Activated CD4-positive, alpha-beta T cell treated with anti-CD3 and anti-CD28 coated beads, Interleukin-2, amount 10 ng/mL, durations not matched to agents 7 days and 5 days (primary cell): ENCODE measurements around the gene ATF7IP. TPM values are rescaled to one million over a fixed set of nuclear protein-coding genes. Genes with fewer than 3 reads are reported as not detected.
"Not testable (repeated sequence)": the region's sequence is repeated elsewhere in the genome, so short reads cannot be mapped to it uniquely, and the experiment has no call there.

Experiments used
- CTCF ChIA-PET: fragments of 350-600 bp; sonication (Branson Sonifier 250); formaldehyde crosslinking; loops from one replicate; lab custom pipeline; 2021; ENCODE audit warnings: antibody characterized with exemption; lab: Charles Lee
- POLR2A ChIA-PET: fragments of 350-600 bp; sonication (Branson Sonifier 250); formaldehyde crosslinking; loops from one replicate; lab custom pipeline; 2021; ENCODE audit warnings: antibody characterized with exemption; lab: Charles Lee
- DNase-seq: peaks from one replicate; pipeline ENCODE4 v3.0.0-alpha.2; 2020
- H3K27ac Mint-ChIP-seq: one replicate; pipeline ENCODE4 v1.8.0; 2021; ENCODE audit warnings: mild to moderate bottlenecking, moderate library complexity, mixed read lengths
- H3K27me3 Mint-ChIP-seq: one replicate; pipeline ENCODE4 v1.8.0; 2021; ENCODE audit warnings: mixed read lengths
- H3K36me3 Mint-ChIP-seq: one replicate; pipeline ENCODE4 v1.8.0; 2021; ENCODE audit warnings: low read depth, mixed read lengths
- H3K4me1 Mint-ChIP-seq: one replicate; pipeline ENCODE4 v1.8.0; 2021; ENCODE audit warnings: mixed read lengths
- H3K4me3 Mint-ChIP-seq: one replicate; pipeline ENCODE4 v1.8.0; 2021; ENCODE audit warnings: mild to moderate bottlenecking, moderate library complexity, mixed read lengths
- H3K9me3 Mint-ChIP-seq: one replicate; pipeline ENCODE4 v1.8.0; 2021; ENCODE audit warnings: mixed read lengths
- total RNA-seq, 2 experiments: library from RNA; stranded (reverse); gene quantifications; one replicate each; pipeline ENCODE4 v1.2.3, GENCODE V29; 2021

Gene ATF7IP
- total RNA-seq, 2 experiments from 2014 or later, result 96.7 to 108 TPM

- not testable (repeated sequence) for H3K27me3 Mint-ChIP-seq
Measured at GRCh38 chr12:14401267-14401666, 35.8 kb downstream of the ATF7IP start.

DNA sequence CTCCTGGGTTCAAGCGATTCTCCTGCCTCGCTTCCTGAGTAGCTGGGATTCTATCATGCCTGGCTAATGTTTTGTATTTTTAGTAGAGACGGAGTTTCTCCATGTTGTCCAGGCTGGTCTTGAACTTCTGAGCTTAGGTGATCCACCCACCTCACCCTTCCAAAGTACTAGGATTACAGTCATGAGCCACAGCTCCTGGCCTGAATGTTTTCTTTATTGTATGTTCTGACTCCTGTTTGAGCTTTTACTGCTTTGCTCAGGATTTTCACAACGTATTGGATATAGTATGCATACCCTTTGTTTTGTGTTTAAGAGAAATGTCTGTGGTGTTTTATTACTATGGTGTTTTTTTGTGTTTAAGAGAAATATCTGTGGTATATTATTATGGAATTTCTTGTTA, 37.2 kb downstream of the ATF7IP start:
- Mint-ChIP-seq H3K4me3 (no peak overlapping the region), H3K9me3 (peaks cover 2% of the 10 kb centered on the region), H3K27me3 (no peaks in the 10 kb centered on the region), H3K27ac (no peak overlapping the region), H3K36me3 (peaks cover 39% of the 10 kb centered on the region), H3K4me1 (peaks cover 71% of the 10 kb centered on the region)
- POLR2A ChIA-PET, result no interaction called here
- no peak for DNase-seq
- CTCF ChIA-PET, result interaction anchor here (0.6 to 1.3 kb wide), 5 partner anchors 10 to 15 kb away, joined by 3 to 6 read pairs (median 4); no protein-coding TSS in a partner anchor

More at GRCh38 chr12:14401267-14401666, 35.8 kb downstream of the ATF7IP start:
- Mint-ChIP-seq H3K4me3 (peak overlapping the region; percentile 47), H3K36me3 (peaks cover 51% of the 10 kb centered on the region), H3K27ac (peak overlapping the region; percentile 81), H3K4me1 (peaks cover 82% of the 10 kb centered on the region)
- DNase-seq, H3K9me3 Mint-ChIP-seq, POLR2A ChIA-PET: not testable (repeated sequence)
- CTCF ChIA-PET, result interaction anchor here (0.6 to 1.3 kb wide), 4 partner anchors 12 to 16 kb away, joined by 3 to 6 read pairs (median 3); no protein-coding TSS in a partner anchor

DNA sequence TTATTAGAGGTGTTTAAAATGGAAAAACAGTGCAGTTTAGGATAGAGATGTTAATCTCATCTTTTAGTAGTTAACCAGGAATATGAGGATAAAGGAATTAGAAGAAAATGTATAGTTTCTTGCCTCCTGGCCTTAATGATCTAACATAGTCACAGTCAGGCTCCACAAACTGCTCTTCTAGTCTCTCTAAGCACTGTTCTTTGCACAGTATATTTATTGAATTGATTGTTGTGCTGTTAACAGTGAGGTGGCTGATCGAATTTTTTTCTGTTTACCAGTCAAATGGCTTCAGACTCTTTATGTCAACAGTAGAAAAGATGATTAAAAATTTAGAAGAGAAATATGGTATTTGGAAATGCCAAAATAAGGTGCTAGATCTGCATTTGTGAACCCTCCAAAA, 37.8 kb downstream of the ATF7IP start:
- ChIA-PET POLR2A (no interaction called here), CTCF (interaction anchor here (1.0 to 1.3 kb wide), 4 partner anchors 11 to 30 kb away, joined by 3 to 4 read pairs (median 4); no protein-coding TSS in a partner anchor)
- Mint-ChIP-seq H3K9me3 (peaks cover 3% of the 10 kb centered on the region), H3K27ac (no peak overlapping the region), H3K27me3 (no peaks in the 10 kb centered on the region), H3K4me3 (no peak overlapping the region), H3K36me3 (peaks cover 42% of the 10 kb centered on the region), H3K4me1 (peaks cover 68% of the 10 kb centered on the region)
- no peak for DNase-seq

GRCh38 chr12:14403711-14404196, 38.3 kb downstream of the ATF7IP start:
- H3K4me1 Mint-ChIP-seq, result peaks cover 67% of the 10 kb centered on the region
- no peak for DNase-seq
- H3K9me3 Mint-ChIP-seq, result peaks cover 5% of the 10 kb centered on the region
- ChIA-PET CTCF (interaction anchor here (1.0 to 1.1 kb wide), 2 partner anchors 10 to 31 kb away, joined by 3 to 4 read pairs; no protein-coding TSS in a partner anchor), POLR2A (no interaction called here)
- no peaks in the 10 kb centered on the region for H3K27me3 Mint-ChIP-seq
- H3K4me3 Mint-ChIP-seq, result no peak overlapping the region
- peak overlapping the region; percentile 28 for H3K27ac Mint-ChIP-seq
- peaks cover 43% of the 10 kb centered on the region for H3K36me3 Mint-ChIP-seq

GRCh38 chr12:14405407-14405806, 39.9 kb downstream of the ATF7IP start:
- CTCF ChIA-PET, H3K27ac Mint-ChIP-seq, POLR2A ChIA-PET, DNase-seq, H3K4me3 Mint-ChIP-seq, H3K9me3 Mint-ChIP-seq, H3K27me3 Mint-ChIP-seq: not testable (repeated sequence)
- Mint-ChIP-seq H3K36me3 (peaks cover 51% of the 10 kb centered on the region), H3K4me1 (peaks cover 62% of the 10 kb centered on the region)

- peak overlapping the region; percentile 42 for H3K27ac Mint-ChIP-seq
- peaks cover 62% of the 10 kb centered on the region for H3K4me1 Mint-ChIP-seq
- CTCF ChIA-PET, result interaction anchor here (1.1 kb wide), 1 partner anchor 13 kb away, joined by 3 read pairs; no protein-coding TSS in a partner anchor
Measured at GRCh38 chr12:14408208-14408607, 42.7 kb downstream of the ATF7IP start.

GRCh38 chr12:14410177-14410576, 44.7 kb downstream of the ATF7IP start:
- ChIA-PET POLR2A (no interaction called here), CTCF (interaction anchor here (0.5 kb wide), 1 partner anchor 16 kb away, joined by 4 read pairs; no protein-coding TSS in a partner anchor)
- Mint-ChIP-seq H3K36me3 (peaks cover 64% of the 10 kb centered on the region), H3K9me3 (peaks cover 15% of the 10 kb centered on the region), H3K27me3 (no peaks in the 10 kb centered on the region), H3K4me3 (no peak overlapping the region), H3K4me1 (peaks cover 56% of the 10 kb centered on the region), H3K27ac (no peak overlapping the region)
- DNase-seq, result no peak

More at GRCh38 chr12:14408208-14408607, 42.7 kb downstream of the ATF7IP start:
- DNase-seq, result no peak
- no peaks in the 10 kb centered on the region for H3K27me3 Mint-ChIP-seq
- H3K36me3 Mint-ChIP-seq, result peaks cover 56% of the 10 kb centered on the region
- peaks cover 15% of the 10 kb centered on the region for H3K9me3 Mint-ChIP-seq
- POLR2A ChIA-PET, result no interaction called here
- no peak overlapping the region for H3K4me3 Mint-ChIP-seq

DNA sequence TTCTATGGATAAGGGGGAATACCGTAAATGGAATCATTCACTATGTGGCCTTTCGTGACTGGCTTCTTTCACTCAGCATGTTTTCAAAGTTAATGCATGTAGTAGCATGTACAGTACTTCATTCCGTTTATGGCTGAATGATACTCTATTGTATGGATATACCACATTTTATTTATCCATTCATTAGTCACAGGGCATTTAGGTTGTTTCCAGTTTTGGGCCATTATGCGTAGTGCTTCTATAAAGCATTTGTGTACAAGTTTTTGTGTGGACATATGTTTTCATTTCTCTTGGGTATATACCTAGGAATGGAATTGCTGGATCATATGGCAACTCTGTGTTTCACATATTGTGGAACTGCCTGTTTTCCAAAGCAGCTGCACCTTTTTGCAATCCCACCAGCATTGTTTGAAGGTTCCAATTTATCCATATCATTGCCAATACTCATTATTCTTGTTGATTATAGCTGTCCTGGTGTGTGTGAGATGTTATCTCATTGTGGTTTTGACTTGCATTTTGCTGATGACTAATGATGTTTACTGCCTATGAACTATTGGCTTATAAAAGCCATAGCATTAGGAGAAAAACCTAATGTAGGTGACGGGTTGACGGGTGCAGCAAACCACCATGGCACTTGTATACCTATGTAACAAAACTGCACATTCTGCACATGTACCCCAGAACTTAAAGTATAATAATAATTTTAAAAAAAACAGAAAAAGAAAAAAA, 45.5 kb downstream of the ATF7IP start:
- Mint-ChIP-seq H3K36me3 (peaks cover 61% of the 10 kb centered on the region), H3K27me3 (no peaks in the 10 kb centered on the region), H3K4me1 (peaks cover 53% of the 10 kb centered on the region), H3K4me3 (no peak overlapping the region), H3K9me3 (peaks cover 15% of the 10 kb centered on the region), H3K27ac (peak overlapping the region; percentile 32)
- ChIA-PET CTCF (no interaction called here), POLR2A (interaction anchor here (0.6 kb wide), 1 partner anchor 53 kb away, joined by 3 read pairs; no protein-coding TSS in a partner anchor)
- no peak for DNase-seq

- H3K36me3 Mint-ChIP-seq, result peaks cover 52% of the 10 kb centered on the region
- no peak overlapping the region for H3K4me3 Mint-ChIP-seq
- H3K9me3 Mint-ChIP-seq, result peaks cover 17% of the 10 kb centered on the region
- POLR2A ChIA-PET, result interaction anchor here (0.6 kb wide), 2 partner anchors 171 to 1471 kb away, joined by 3 to 4 read pairs; no protein-coding TSS in a partner anchor
- peak overlapping the region; percentile 12 for H3K27ac Mint-ChIP-seq
- peaks cover 50% of the 10 kb centered on the region for H3K4me1 Mint-ChIP-seq
- H3K27me3 Mint-ChIP-seq, result no peaks in the 10 kb centered on the region
- peak; percentile 54 for DNase-seq
- CTCF ChIA-PET, result interaction anchor here (0.5 to 1.6 kb wide), 10 partner anchors 14 to 174 kb away, joined by 3 to 6 read pairs (median 3); no protein-coding TSS in a partner anchor
Measured at GRCh38 chr12:14416658-14417057, 51.2 kb downstream of the ATF7IP start.

DNA sequence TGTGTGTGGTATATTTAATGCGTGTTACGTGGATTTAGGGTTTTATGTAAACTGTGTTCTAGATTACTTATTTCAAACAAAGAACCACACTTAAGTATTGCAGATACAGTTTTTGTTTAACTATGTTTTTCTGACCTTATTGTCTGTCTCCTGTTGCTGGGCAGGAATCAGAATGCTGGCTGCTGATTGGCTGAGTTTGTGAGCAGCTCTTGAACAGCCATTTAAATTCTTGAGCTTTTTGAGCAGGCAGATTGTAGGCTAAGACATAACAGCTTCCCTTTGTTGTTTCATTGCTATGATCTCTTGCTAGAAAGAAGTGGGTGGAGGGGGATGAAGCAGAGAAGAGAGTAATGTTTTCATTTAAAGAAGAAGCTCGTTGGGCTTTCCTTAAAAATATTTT, 52.2 kb downstream of the ATF7IP start:
- H3K4me3 Mint-ChIP-seq, result peak overlapping the region; percentile 61
- ChIA-PET CTCF (interaction anchor here (1.1 kb wide), 1 partner anchor 15 kb away, joined by 4 read pairs; no protein-coding TSS in a partner anchor), POLR2A (interaction anchor here (0.6 to 1.1 kb wide), 4 partner anchors 52 to 353 kb away, joined by 3 to 6 read pairs (median 4); partner anchors contain the start of gene ATF7IP)
- DNase-seq, result peak; percentile 81
- H3K9me3 Mint-ChIP-seq, result peaks cover 26% of the 10 kb centered on the region
- H3K27me3 Mint-ChIP-seq, result no peaks in the 10 kb centered on the region
- peak overlapping the region; percentile 85 for H3K27ac Mint-ChIP-seq
- H3K36me3 Mint-ChIP-seq, result peaks cover 56% of the 10 kb centered on the region
- peaks cover 45% of the 10 kb centered on the region for H3K4me1 Mint-ChIP-seq

GRCh38 chr12:14418451-14418890, 53.0 kb downstream of the ATF7IP start:
- H3K27me3 Mint-ChIP-seq, result no peaks in the 10 kb centered on the region

GRCh38 chr12:14422516-14423230, 57.2 kb downstream of the ATF7IP start:
- H3K4me1 Mint-ChIP-seq, result peaks cover 25% of the 10 kb centered on the region
- POLR2A ChIA-PET, result no interaction called here
- CTCF ChIA-PET, result interaction anchor here (1.0 kb wide), 1 partner anchor 32 kb away, joined by 3 read pairs; no protein-coding TSS in a partner anchor
- H3K9me3 Mint-ChIP-seq, result peaks cover 45% of the 10 kb centered on the region
- H3K36me3 Mint-ChIP-seq, result peaks cover 75% of the 10 kb centered on the region
- no peak for DNase-seq
- no peak overlapping the region for H3K4me3 Mint-ChIP-seq
- H3K27me3 Mint-ChIP-seq, result no peaks in the 10 kb centered on the region
- no peak overlapping the region for H3K27ac Mint-ChIP-seq

More at GRCh38 chr12:14418451-14418890, 53.0 kb downstream of the ATF7IP start:
- peak overlapping the region; percentile 81 for H3K27ac Mint-ChIP-seq
- peak overlapping the region; percentile 43 for H3K4me3 Mint-ChIP-seq
- H3K9me3 Mint-ChIP-seq, result peaks cover 28% of the 10 kb centered on the region
- DNase-seq, result no peak
- ChIA-PET CTCF (interaction anchor here (1.1 kb wide), 1 partner anchor 16 kb away, joined by 4 read pairs; no protein-coding TSS in a partner anchor), POLR2A (interaction anchor here (1.1 kb wide), 2 partner anchors 53 to 352 kb away, joined by 4 to 6 read pairs; partner anchors contain the start of gene ATF7IP)
- peaks cover 57% of the 10 kb centered on the region for H3K36me3 Mint-ChIP-seq
- H3K4me1 Mint-ChIP-seq, result peaks cover 39% of the 10 kb centered on the region
